Measurements from ENCODE around the gene PYCARD.

The PYCARD gene

GRCh38 chr16:31183432-31184428 is 18.8 kb downstream of the PYCARD start:
- Histone ChIP-seq H3K4me3 (ENCODE audit: low read length) (no peak overlapping the region), H3K36me3 (replicated peaks; ENCODE audit: low read depth, low read length) (peaks cover 78% of the 10 kb centered on the region), H3K27me3 (ENCODE audit: low read depth, low read length) (no peaks in the 10 kb centered on the region), H3K4me2 (ENCODE audit: low read length) (0 out of 2 replicates have a peak overlapping the region, but pooled peaks have one; percentile 98), H4K20me1 (ENCODE audit: insufficient read depth, low read length) (peaks cover 82% of the 10 kb centered on the region), H2AFZ (ENCODE audit: low read depth, low read length) (no peak overlapping the region), H3K27ac (ENCODE audit: low read length) (no peak overlapping the region), H3K9me3 (ENCODE audit: insufficient read depth, low read length) (no peaks in the 10 kb centered on the region), H3K79me2 (ENCODE audit: low read length) (peaks cover 96% of the 10 kb centered on the region), H3K4me1 (ENCODE audit: low read length) (peaks cover 14% of the 10 kb centered on the region), H3K9ac (ENCODE audit: low read length) (no peak overlapping the region)
- TF ChIP-seq EZH2phosphoT487 (IDR thresholded peaks at IDR 0.05; ENCODE audit: low read depth) = no peak
- TF ChIP-seq, protein P1, sequence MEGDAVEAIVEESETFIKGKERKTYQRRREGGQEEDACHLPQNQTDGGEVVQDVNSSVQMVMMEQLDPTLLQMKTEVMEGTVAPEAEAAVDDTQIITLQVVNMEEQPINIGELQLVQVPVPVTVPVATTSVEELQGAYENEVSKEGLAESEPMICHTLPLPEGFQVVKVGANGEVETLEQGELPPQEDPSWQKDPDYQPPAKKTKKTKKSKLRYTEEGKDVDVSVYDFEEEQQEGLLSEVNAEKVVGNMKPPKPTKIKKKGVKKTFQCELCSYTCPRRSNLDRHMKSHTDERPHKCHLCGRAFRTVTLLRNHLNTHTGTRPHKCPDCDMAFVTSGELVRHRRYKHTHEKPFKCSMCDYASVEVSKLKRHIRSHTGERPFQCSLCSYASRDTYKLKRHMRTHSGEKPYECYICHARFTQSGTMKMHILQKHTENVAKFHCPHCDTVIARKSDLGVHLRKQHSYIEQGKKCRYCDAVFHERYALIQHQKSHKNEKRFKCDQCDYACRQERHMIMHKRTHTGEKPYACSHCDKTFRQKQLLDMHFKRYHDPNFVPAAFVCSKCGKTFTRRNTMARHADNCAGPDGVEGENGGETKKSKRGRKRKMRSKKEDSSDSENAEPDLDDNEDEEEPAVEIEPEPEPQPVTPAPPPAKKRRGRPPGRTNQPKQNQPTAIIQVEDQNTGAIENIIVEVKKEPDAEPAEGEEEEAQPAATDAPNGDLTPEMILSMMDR (IDR thresholded peaks at IDR 0.05; ENCODE audit: low read depth, low read length) = no peak

GRCh38 chr16:31182391-31182790 is 20.2 kb downstream of the PYCARD start:
- Histone ChIP-seq H2AFZ (ENCODE audit: low read depth, low read length) (no peak overlapping the region), H3K4me2 (ENCODE audit: low read length) (peak overlapping the region; percentile 98), H3K79me2 (ENCODE audit: low read length) (peaks cover 92% of the 10 kb centered on the region), H3K9ac (ENCODE audit: low read length) (peak overlapping the region; percentile 33), H4K20me1 (ENCODE audit: insufficient read depth, low read length) (peaks cover 68% of the 10 kb centered on the region), H3K4me1 (ENCODE audit: low read length) (peaks cover 28% of the 10 kb centered on the region), H3K36me3 (replicated peaks; ENCODE audit: low read depth, low read length) (peaks cover 65% of the 10 kb centered on the region), H3K27me3 (ENCODE audit: low read depth, low read length) (no peaks in the 10 kb centered on the region), H3K9me3 (ENCODE audit: insufficient read depth, low read length) (no peaks in the 10 kb centered on the region), H3K4me3 (ENCODE audit: low read length) (peak overlapping the region; percentile 84), H3K27ac (ENCODE audit: low read length) (no peak overlapping the region)
- no peak for TF ChIP-seq EZH2phosphoT487 (IDR thresholded peaks at IDR 0.05; ENCODE audit: low read depth)
- TF ChIP-seq, protein P1 (IDR thresholded peaks at IDR 0.05; ENCODE audit: low read depth, low read length) = no peak

- Histone ChIP-seq H3K27me3 (ENCODE audit: low read depth, low read length) (no peaks in the 10 kb centered on the region), H2AFZ (ENCODE audit: low read depth, low read length) (no peak overlapping the region), H4K20me1 (ENCODE audit: insufficient read depth, low read length) (peaks cover 57% of the 10 kb centered on the region), H3K4me1 (ENCODE audit: low read length) (peaks cover 34% of the 10 kb centered on the region), H3K36me3 (replicated peaks; ENCODE audit: low read depth, low read length) (peaks cover 54% of the 10 kb centered on the region), H3K9ac (ENCODE audit: low read length) (peak overlapping the region; percentile 96), H3K9me3 (ENCODE audit: insufficient read depth, low read length) (no peaks in the 10 kb centered on the region), H3K4me3 (ENCODE audit: low read length) (peak overlapping the region; percentile 84), H3K79me2 (ENCODE audit: low read length) (peaks cover 81% of the 10 kb centered on the region), H3K4me2 (ENCODE audit: low read length) (peak overlapping the region; percentile 98), H3K27ac (ENCODE audit: low read length) (peak overlapping the region; percentile 97)
- TF ChIP-seq, protein P1 (IDR thresholded peaks at IDR 0.05; ENCODE audit: low read depth, low read length) = no peak
- TF ChIP-seq EZH2phosphoT487 (IDR thresholded peaks at IDR 0.05; ENCODE audit: low read depth) = no peak
These were observed 21.3 kb downstream of the PYCARD start for GRCh38 chr16:31181102-31181830.
